ENCODE data around the gene ACTN1. TPM values are rescaled to one million over a fixed set of nuclear protein-coding genes. Genes with fewer than 3 reads are reported as not detected.

Gene ACTN1
- total and polyA plus RNA-seq, 2 experiments from 2014 or later = 121 to 280 TPM

DNA sequence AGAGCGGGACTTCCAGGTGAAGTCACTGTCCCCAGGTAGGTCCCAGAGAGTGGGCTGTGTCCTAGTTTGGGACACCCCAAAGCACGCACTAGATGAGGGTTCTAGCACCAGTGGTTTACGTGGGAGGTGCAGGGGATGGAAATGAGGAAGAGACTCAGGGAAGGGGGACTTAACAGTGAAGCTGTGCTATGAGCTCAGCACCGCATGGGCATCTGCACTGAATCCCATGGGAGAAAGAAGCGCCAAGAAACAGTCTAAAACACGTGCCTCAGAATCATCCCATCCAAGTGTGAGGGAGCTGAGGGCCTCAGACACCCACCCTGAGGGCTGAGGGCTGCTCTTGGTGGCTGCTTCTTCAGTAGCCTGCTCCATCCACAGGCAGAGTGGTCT is 114.7 kb downstream of the ACTN1 start:
- ATAC-seq = no peak
- Histone ChIP-seq H3K27me3 (ENCODE audit: insufficient read depth) (no peaks in the 10 kb centered on the region), H3K36me3 (ENCODE audit: insufficient read depth) (peaks cover 4% of the 10 kb centered on the region; the same call in 1 of the 2 replicates), H2AFZ (no peak overlapping the region), H3F3A (replicated peaks; ENCODE audit: low read depth) (no peaks in the 10 kb centered on the region), H3K27ac (ENCODE audit: low read depth) (no peak overlapping the region), H3K9me2 (ENCODE audit: insufficient read depth) (no peaks in the 10 kb centered on the region), H3K79me2 (replicated peaks; ENCODE audit: insufficient read depth) (no peaks in the 10 kb centered on the region), H4K20me1 (replicated peaks; ENCODE audit: insufficient read depth) (no peaks in the 10 kb centered on the region), H3K4me1 (ENCODE audit: insufficient read depth) (no peaks in the 10 kb centered on the region), H3K4me3 (no peak overlapping the region), H3K4me2 (no peak overlapping the region)
- H3K27ac Mint-ChIP-seq = no peak overlapping the region
- TF ChIP-seq ZNF331 (CRISPR knock-in tag; IDR thresholded peaks at IDR 0.05; ENCODE audit: low read depth) (no peak), ZNF462 (CRISPR knock-in tag; IDR thresholded peaks at IDR 0.05) (no peak), ZNF114 (CRISPR knock-in tag; IDR thresholded peaks at IDR 0.05) (no peak), NANOG (IDR thresholded peaks at IDR 0.05; ENCODE audit: borderline replicate concordance) (no peak)
- H3K36me3 Mint-ChIP-seq (ENCODE audit: low read depth) = peaks cover 11% of the 10 kb centered on the region
- H3K27me3 Mint-ChIP-seq (ENCODE audit: insufficient read depth, low read depth, poor library complexity) = peaks cover 16% of the 10 kb centered on the region
- H3K4me3 Mint-ChIP-seq = no peak overlapping the region
- peaks cover 18% of the 10 kb centered on the region for H3K9me3 Mint-ChIP-seq
- no peak for DNase-seq (ENCODE audit: low spot score)
- peaks cover 2% of the 10 kb centered on the region; the same call in 2 of the 3 replicates for H3K4me1 Mint-ChIP-seq

DNA sequence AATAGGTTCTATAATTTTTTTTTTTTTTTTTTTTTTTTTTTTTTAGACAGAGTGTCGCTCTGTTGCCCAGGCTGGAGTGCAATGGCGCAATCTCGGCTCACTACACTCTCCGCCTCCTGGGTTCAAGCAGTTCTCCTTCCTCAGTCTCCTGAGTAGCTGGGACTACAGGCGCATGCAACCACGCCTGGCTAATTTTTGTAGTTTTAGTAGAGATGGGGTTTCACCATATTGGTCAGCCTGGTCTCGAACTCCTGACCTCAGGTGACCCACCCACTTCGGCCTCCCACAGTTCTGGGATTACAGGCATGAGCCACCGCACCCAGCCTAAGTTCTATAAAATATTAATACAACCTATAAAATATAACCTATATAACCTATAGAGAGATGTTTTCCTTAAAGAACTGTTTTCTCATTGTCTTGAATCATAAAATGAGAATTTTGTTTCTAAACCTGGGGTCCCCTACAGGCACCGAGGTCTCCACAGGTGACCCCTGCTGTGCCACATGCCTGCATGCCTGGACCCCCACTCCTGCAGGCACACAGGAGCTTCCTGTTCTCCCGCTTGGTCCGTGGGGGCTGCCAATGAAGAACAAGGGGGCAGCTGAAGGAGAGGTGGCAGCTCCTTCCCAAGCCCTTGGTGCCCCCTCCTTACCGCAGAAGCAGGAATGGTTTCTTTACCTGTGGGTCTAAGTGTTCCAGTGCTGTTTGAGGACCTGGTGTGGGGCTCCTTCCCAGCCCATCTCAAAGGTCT is 115.3 kb downstream of the ACTN1 start:
- H3K4me3 Mint-ChIP-seq = no peak overlapping the region
- peaks cover 2% of the 10 kb centered on the region; the same call in 2 of the 3 replicates for H3K4me1 Mint-ChIP-seq
- peaks cover 11% of the 10 kb centered on the region for H3K36me3 Mint-ChIP-seq (ENCODE audit: low read depth)
- H3K36me3 ChIP-seq (ENCODE audit: insufficient read depth) = peaks cover 4% of the 10 kb centered on the region; the same call in 1 of the 2 replicates
- ATAC-seq (no peak), DNase-seq (ENCODE audit: low spot score) (no peak)
- no peaks in the 10 kb centered on the region for H3K79me2 ChIP-seq (replicated peaks; ENCODE audit: insufficient read depth)
- no peak overlapping the region for H3K27ac Mint-ChIP-seq
- H3K4me2 ChIP-seq = no peak overlapping the region
- no peak overlapping the region for H3K27ac ChIP-seq (ENCODE audit: low read depth)
- peaks cover 12% of the 10 kb centered on the region for H3K27me3 Mint-ChIP-seq (ENCODE audit: insufficient read depth, low read depth, poor library complexity)
- H3K27me3 ChIP-seq (ENCODE audit: insufficient read depth) = no peaks in the 10 kb centered on the region
- H3K9me3 Mint-ChIP-seq = peaks cover 18% of the 10 kb centered on the region
- no peaks in the 10 kb centered on the region for H4K20me1 ChIP-seq (replicated peaks; ENCODE audit: insufficient read depth)
- H3K4me3 ChIP-seq = no peak overlapping the region
- no peaks in the 10 kb centered on the region for H3F3A ChIP-seq (replicated peaks; ENCODE audit: low read depth)
- H3K4me1 ChIP-seq (ENCODE audit: insufficient read depth) = no peaks in the 10 kb centered on the region
- H3K9me2 ChIP-seq (ENCODE audit: insufficient read depth) = no peaks in the 10 kb centered on the region
- H2AFZ ChIP-seq = no peak overlapping the region
- no peak for TF ChIP-seq NANOG (IDR thresholded peaks at IDR 0.05; ENCODE audit: borderline replicate concordance)
- no peak for TF ChIP-seq POLR2AphosphoS5 (IDR thresholded peaks at IDR 0.05; ENCODE audit: low read depth)
- no peak for TF ChIP-seq REST (IDR thresholded peaks at IDR 0.05; ENCODE audit: unreplicated experiment)
- no peak for TF ChIP-seq ZNF114 (CRISPR knock-in tag; IDR thresholded peaks at IDR 0.05)
